HL-60 (cell line): ENCODE measurements around the gene C16orf74.
A peak's percentile ranks its signal among the peaks of the same experiment; 100 is the strongest.

Experiments
- DNase-seq, 2 experiments: peaks; one replicate each; pipeline ENCODE4 v3.0.0-alpha.2; 2010 to 2020; ENCODE audit warnings: low read depth in 1 of 2, low spot score in 1 of 2
- H3K27ac ChIP-seq: fragments of 250-450 bp; sonication (Bioruptor Pico); replicated peaks from 2 replicates; pipeline ENCODE4 v1.5.1; 2020; ENCODE audit warnings: mild to moderate bottlenecking, moderate library complexity
- H3K27me3 ChIP-seq: fragments of 250-450 bp; sonication (Bioruptor Pico); 2 replicates; pipeline ENCODE4 v1.5.1; 2021; ENCODE audit warnings: mild to moderate bottlenecking, moderate library complexity; ENCODE audit not compliant: insufficient read depth, poor library complexity, severe bottlenecking
- H3K4me3 ChIP-seq: replicated peaks from 2 replicates; pipeline ENCODE4 v1.5.1; 2011; ENCODE audit warnings: mild to moderate bottlenecking, control low read depth, low read length; ENCODE audit not compliant: insufficient read depth
- GABPA ChIP-seq: IDR thresholded peaks from 2 replicates; pipeline ENCODE4 v1.6.1; 2012; ENCODE audit warnings: low read depth
- POLR2AphosphoS5 ChIP-seq: IDR thresholded peaks from 2 replicates; pipeline ENCODE4 v1.6.1; 2012; ENCODE audit warnings: low read depth
- SPI1 ChIP-seq: IDR thresholded peaks from 2 replicates; pipeline ENCODE4 v1.6.1; 2012; ENCODE audit warnings: low read depth, mild to moderate bottlenecking, borderline replicate concordance
- TF ChIP-seq, protein P1 (sequence below): IDR thresholded peaks from 2 replicates; pipeline ENCODE4 v1.6.1; 2012; ENCODE audit warnings: low read depth; ENCODE audit not compliant: insufficient replicate concordance
- TF ChIP-seq, protein P2 (sequence below): IDR thresholded peaks from one replicate; pipeline ENCODE4 v1.5.1; 2011; ENCODE audit warnings: low read length, control low read depth, inconsistent platforms; ENCODE audit not compliant: insufficient read depth

The C16orf74 gene

DNA sequence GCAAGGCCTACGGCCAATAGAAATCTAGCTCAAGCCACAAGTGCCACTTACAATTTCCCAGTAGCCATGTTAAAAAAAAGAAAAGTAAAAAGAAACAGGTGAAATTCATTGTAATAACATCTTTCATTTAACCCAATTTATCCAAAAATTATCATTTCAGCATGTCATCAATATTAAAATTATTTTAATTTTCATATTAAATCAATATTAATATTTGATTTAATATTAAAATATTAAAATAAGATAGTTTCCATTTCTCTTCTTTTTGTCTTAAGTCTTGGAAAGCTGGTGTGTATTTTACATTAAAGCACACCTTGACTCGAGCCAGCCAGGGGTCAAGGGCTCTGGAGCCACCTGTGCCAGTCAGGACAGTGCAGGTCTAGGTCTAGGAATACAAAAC, 12.7 kb upstream of the C16orf74 start:
- H3K27me3 ChIP-seq = no peaks in the 10 kb centered on the region
- TF ChIP-seq, protein P1, sequence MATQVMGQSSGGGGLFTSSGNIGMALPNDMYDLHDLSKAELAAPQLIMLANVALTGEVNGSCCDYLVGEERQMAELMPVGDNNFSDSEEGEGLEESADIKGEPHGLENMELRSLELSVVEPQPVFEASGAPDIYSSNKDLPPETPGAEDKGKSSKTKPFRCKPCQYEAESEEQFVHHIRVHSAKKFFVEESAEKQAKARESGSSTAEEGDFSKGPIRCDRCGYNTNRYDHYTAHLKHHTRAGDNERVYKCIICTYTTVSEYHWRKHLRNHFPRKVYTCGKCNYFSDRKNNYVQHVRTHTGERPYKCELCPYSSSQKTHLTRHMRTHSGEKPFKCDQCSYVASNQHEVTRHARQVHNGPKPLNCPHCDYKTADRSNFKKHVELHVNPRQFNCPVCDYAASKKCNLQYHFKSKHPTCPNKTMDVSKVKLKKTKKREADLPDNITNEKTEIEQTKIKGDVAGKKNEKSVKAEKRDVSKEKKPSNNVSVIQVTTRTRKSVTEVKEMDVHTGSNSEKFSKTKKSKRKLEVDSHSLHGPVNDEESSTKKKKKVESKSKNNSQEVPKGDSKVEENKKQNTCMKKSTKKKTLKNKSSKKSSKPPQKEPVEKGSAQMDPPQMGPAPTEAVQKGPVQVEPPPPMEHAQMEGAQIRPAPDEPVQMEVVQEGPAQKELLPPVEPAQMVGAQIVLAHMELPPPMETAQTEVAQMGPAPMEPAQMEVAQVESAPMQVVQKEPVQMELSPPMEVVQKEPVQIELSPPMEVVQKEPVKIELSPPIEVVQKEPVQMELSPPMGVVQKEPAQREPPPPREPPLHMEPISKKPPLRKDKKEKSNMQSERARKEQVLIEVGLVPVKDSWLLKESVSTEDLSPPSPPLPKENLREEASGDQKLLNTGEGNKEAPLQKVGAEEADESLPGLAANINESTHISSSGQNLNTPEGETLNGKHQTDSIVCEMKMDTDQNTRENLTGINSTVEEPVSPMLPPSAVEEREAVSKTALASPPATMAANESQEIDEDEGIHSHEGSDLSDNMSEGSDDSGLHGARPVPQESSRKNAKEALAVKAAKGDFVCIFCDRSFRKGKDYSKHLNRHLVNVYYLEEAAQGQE = no peak
- TF ChIP-seq, protein P2, sequence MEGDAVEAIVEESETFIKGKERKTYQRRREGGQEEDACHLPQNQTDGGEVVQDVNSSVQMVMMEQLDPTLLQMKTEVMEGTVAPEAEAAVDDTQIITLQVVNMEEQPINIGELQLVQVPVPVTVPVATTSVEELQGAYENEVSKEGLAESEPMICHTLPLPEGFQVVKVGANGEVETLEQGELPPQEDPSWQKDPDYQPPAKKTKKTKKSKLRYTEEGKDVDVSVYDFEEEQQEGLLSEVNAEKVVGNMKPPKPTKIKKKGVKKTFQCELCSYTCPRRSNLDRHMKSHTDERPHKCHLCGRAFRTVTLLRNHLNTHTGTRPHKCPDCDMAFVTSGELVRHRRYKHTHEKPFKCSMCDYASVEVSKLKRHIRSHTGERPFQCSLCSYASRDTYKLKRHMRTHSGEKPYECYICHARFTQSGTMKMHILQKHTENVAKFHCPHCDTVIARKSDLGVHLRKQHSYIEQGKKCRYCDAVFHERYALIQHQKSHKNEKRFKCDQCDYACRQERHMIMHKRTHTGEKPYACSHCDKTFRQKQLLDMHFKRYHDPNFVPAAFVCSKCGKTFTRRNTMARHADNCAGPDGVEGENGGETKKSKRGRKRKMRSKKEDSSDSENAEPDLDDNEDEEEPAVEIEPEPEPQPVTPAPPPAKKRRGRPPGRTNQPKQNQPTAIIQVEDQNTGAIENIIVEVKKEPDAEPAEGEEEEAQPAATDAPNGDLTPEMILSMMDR = no peak
- TF ChIP-seq POLR2AphosphoS5 (no peak), GABPA (no peak), SPI1 (no peak)

DNA sequence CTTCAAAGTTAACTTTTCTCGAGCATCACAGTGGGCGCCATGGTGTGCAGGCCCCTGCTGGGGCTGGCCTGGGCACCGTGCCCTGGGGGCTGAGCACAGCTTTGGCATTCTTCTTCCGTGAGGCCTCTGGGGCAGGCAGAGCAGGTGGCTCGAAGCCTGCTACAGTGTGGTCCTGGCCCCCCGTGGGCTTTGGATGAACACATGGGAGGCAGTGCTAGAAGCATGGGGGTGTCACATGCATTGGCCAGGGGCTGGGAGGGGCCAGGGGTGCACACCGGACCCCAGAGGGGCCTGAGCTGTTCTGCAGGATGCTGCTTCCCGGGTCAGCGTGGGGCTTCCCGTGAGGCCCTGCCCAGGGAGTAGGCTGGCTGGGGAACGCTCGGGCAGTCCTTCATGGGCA, 12.1 kb upstream of the C16orf74 start:
- no peak overlapping the region for H3K27ac ChIP-seq
- H3K4me3 ChIP-seq = no peak overlapping the region
- DNase-seq = no peak
- TF ChIP-seq SPI1 = no peak
- TF ChIP-seq, protein P2 = no peak
- TF ChIP-seq GABPA = no peak
- TF ChIP-seq, protein P1 = no peak
- no peak for TF ChIP-seq POLR2AphosphoS5
- no peaks in the 10 kb centered on the region for H3K27me3 ChIP-seq

More for the DNA sequence above, 12.7 kb upstream of the C16orf74 start:
- no peak overlapping the region for H3K27ac ChIP-seq
- no peak overlapping the region for H3K4me3 ChIP-seq
- no peak for DNase-seq

DNA sequence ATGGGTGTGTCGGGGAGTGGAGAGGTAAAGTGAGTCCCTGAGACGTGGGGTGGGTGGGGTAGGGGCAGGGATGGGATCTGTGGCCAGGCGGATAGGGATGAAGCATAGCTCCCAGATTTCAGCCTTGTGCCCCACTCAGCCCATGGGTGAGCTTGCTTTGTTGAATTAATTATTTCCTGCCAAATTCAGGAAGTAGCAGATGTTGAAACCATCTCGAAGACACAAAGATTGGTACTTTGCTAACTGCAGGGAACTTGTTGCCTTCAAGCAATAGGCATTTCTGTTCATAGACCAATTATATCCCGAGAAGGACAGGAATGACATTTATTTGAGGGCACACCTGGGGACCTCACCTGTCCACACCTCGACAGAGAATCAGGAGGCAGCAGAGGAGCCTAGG, 11.0 kb upstream of the C16orf74 start:
- H3K27ac ChIP-seq = peak overlapping the region; percentile 41; the same call in 1 of the 2 replicates
- TF ChIP-seq, protein P1 = no peak
- TF ChIP-seq SPI1 (peak; percentile 38; the same call in 1 of the 2 replicates), GABPA (no peak)
- DNase-seq = peak in 1 of 2 experiments; percentile 33
- H3K27me3 ChIP-seq = no peaks in the 10 kb centered on the region
- H3K4me3 ChIP-seq = no peak overlapping the region
